GM21786 (cell line): ENCODE measurements around the gene SEC62.
"Not testable (repeated sequence)": the region's sequence is repeated elsewhere in the genome, so short reads cannot be mapped to it uniquely, and the experiment has no call there.

ENCODE experiments used
- ATAC-seq: cut with Tn5 transposase; IDR thresholded peaks from one replicate; pipeline ENCODE4 v1.9.1; 2021; ENCODE audit not compliant: unreplicated experiment

SEC62 gene

GRCh38 chr3:170012683-170013400 is 46.2 kb downstream of the SEC62 start:
- no peak for ATAC-seq

- ATAC-seq, result no peak
These were observed 49.5 kb downstream of the SEC62 start for GRCh38 chr3:170016057-170016456.

DNA sequence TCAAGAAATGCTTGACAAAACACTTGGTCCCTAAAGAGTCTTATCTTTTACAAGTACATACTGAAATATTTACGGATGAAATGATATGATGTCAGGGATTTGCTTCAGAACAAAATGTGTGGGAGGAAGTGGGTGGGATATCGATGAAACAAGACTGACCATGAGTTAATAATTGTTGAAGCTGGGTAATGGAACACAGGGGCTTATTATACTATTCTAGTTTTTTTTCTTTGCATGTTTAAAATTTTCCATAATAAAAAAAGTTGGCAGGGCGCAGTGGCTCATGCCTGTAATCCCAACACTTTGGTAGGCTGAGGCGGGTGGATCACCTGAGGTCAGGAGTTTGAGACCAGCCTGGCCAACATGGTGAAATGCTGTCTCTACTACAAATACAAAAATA is 52.7 kb downstream of the SEC62 start:
- ATAC-seq, result not testable (repeated sequence)

DNA sequence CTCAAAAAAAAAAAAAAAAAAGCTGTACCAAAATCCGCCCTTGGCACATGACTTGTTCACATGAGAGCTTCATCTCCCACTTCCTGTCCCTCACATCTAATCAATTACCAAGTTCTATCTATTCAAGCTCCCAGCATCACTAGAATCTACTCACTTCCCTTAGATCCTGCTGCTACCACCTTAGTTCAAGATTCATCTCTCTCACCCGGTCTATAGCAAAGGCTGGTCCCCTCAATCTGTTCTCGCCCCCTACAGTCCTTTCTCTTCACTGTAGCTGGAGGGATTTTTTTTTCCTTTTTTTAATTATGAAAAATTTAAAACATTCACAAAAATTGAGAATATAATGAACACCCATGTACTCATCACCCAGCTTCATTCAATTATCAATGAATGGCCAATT is 54.5 kb downstream of the SEC62 start:
- ATAC-seq, result no peak

DNA sequence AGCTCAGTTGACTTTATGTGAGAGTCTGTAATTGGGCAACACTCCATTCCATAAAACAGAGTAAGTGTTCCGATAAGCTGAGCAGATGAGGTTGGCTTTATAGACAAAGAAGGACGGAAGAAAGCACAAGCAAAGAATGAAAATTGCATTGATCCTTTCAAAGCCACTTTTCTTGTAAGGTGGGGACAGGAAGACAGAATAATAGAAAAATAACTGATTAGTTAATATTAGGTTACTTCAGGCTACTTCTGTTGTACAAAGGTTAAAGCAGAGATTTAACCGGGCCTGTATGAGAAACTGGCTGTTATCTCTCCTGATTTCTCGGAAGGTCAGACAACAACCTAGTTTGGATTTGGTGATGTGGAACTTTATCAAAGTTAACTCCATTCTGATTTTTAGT is 55.7 kb downstream of the SEC62 start:
- ATAC-seq, result no peak

DNA sequence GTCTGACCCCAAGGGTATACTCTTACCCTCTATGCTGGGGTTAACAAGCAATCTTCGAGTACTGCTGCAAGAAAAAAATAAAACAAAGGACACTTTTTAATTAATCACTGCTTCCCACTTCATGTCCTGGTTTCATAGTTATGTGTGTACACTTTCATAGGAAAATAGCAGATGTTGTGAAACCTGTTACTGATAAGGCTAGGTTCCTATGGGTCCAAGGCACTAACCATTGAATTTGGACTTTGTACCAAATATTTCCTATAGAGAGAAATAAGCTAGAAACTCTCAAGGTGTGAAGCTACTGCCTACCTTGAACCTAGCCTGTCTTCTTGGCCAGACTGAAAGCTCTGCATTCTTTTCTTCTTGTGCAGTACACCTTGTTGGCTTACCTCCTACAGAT is 56.6 kb downstream of the SEC62 start:
- ATAC-seq, result no peak

GRCh38 chr3:170024581-170024980 is 58.0 kb downstream of the SEC62 start:
- no peak for ATAC-seq

DNA sequence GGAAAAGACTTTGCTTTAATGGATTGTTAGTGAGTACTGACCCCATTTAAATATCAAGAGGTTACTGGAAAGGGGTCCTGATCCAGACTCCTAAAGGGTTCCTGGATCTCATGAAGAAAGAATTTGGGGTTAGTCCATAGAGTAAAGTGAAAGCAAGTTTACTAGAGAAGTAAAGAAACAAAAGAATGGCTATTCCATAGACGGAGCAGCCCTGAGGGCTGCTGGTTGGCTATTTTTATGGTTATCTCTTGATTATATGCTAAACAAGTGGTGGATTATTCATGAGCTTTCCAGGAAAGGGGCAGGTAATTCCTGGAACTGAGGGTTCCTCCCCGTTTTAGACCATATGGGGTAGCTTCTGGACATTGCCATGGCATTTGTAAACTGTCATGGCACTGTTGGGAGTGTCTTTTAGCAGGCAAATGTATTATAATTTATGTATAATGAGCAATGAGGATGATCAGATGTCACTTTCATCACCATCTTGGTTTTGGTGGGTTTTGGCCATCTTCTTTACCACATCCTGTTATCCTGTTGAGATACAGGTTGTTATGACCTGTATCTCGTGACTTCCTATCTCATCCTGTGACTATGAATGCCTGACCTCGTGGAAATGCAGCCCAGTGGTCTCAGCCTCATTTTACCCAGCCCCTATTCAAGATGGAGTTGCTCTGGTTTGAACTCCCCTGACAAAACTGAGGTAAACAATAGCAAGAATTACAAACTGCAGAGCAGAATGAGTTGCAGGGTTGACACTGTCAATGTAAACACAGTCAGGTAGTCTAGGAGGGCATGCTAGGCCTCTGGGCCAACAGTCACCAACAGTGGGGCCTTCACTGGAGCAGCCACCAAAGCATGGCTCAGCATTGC is 60.9 kb downstream of the SEC62 start:
- no peak for ATAC-seq

DNA sequence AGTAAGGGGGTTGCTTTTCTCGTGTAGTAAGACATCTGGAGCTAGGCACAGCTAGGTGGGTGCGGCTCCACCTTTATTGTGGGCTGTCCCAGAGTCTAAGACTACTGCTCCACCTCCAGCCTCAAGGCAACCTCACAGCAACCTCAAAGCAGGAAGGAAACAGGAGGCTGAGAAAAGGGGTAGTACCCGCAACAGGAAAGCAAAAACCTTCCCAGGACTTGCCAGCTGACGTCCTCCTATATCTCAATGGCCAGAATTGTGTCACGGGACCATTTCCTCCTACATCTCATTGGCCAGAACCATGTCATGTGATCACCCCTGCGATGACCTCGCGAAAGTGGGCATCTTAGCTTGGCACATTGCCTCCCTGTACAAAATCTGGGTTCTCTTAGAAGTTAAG is 66.9 kb downstream of the SEC62 start:
- ATAC-seq, result no peak

DNA sequence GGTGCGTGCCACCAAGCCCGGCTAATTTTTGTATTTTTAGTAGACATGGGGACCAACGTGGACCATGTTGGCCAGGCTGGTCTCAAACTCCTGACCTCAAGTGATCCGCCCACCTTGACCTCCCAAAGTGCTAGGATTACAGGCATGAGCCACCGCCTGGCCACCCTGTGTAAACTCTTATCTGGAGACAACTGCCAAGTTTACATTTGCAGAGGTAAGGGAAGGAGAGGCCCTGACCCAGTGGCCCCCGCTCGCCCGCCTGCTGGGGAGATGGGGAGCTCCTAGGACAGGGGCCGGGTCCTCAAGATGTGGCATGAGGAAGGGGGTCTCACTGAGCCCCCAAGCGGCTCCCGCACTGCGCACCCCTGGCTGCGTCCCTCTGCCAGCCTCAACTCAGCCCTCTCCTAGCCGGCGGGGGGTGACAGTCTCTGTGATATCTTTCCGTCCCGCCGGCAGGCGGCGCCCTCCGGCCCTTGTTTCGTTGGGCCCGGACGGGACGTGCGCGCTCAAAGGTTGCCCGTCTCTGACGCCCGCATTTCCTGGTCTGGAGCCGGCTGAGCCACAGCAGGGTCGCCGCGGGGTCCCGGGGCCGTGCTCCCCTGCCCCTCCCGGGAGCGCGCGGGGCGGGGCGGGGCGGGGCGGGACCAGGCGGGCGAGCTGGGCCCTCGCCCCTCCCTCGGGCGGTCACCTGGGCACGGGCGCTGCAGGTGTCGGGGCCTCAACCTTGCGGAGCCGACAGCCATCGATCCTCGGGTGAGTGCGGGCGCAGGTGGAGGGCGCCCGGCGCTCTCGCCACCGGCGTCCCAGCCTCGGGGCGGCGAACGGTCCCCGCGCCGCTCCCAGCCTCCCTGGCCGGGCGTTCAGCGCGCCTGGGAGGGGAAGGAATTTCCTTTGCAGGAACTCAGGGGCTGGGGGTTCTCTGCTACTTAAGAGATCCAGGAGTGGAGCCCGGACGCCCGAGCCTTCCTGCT is 71.1 kb downstream of the SEC62 start, which contains the start of gene GPR160:
TSS of gene GPR160 (plus strand) at position 533 of the 971 bp plus-strand sequence. CDS start 45,978 bp downstream, outside the sequence.
- peak; percentile 83 for ATAC-seq

GRCh38 chr3:170038434-170039110 is 72.0 kb downstream of the SEC62 start:
- ATAC-seq, result no peak

DNA sequence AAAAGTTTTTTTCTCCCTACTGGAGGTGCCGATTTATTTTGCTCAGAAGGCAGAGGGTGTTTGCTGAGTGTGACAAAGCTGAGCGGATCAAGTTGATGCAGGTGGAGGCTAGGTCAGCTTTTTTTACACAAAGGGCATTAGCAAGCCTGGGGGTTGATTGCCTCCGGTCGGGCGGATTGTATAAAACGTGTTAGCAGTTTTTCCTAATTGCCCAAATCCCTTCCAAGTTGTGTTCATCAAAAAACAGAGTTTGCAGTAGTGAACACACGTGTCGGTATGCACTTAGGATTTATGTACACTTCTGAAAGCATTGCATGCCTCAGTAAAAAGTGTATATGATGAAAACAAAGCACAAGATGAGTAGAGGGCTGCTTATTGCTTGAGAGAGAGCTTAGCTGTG is 73.8 kb downstream of the SEC62 start:
- no peak for ATAC-seq

DNA sequence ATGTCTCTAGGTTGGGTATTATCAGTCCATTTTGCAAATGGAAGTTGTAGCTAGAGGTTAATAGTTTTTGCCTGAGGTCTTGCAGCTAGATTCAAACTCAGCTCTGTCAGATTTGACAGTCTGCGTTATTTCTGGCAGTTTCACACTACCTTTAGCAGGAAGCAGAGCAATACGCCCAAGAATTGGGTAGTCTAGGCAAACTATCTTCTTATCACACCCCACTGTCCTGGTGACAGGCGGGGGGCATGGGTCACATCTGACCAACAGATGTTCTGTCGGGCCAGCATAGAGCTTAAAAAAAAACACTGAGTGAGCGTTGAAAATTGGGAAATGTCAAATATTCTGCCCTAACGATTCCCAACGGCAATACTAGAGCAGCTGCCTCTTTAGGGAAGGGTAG is 76.9 kb downstream of the SEC62 start:
- ATAC-seq, result no peak

- no peak for ATAC-seq
These were observed 77.7 kb downstream of the SEC62 start for GRCh38 chr3:170044271-170044670.

DNA sequence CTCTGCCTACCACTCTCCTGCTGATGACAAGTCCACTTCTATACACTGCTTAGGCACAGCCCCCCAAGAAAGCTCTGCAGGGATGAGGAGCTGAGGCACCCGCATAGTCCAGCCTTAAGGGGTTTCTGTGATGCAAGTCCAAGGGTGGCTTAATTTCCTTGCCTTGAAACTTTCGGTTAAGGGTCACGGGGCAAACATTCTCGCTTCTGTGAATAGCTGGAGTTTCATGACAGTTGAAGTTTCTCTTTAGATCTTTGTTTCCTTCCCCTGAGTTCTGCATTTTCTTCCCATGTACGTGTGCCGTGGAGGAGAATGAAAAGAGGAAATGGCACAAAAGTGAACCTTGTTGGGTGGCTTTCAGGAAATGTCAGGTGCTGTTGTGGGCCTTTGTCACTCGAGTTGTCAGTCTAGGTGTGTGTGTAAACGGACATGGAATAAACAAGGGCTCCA is 78.2 kb downstream of the SEC62 start:
- peak; percentile 88 for ATAC-seq

- no peak for ATAC-seq
These were observed 79.9 kb downstream of the SEC62 start for GRCh38 chr3:170046269-170047132.

DNA sequence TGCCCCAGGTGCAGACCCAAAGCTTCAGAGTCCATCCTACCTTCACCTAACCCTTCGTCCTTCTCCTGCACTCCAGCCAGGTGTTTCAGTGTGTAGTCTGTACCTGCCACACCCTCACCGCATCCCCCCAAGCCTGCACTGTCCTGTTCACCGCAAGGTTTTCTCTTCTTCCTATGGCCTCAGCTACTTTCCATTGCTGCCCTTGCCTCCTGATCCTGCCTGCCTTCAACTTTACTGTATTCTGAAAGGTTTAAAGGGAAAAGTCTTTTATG is 80.5 kb downstream of the SEC62 start:
- no peak for ATAC-seq
